Activated CD8-positive, alpha-beta memory T cell treated with anti-CD3 and anti-CD28 coated beads, Interleukin-2, amount 50 U/mL, for 4 hours (primary cell): Measurements from ENCODE around the gene PCED1B.
A peak's percentile ranks its signal among the peaks of the same experiment; 100 is the strongest.
"Not testable (repeated sequence)": the region's sequence is repeated elsewhere in the genome, so short reads cannot be mapped to it uniquely, and the experiment has no call there.

Experiments
- DNase-seq: peaks from one replicate; pipeline ENCODE4 v3.0.0-alpha.2; 2020

PCED1B gene

DNA sequence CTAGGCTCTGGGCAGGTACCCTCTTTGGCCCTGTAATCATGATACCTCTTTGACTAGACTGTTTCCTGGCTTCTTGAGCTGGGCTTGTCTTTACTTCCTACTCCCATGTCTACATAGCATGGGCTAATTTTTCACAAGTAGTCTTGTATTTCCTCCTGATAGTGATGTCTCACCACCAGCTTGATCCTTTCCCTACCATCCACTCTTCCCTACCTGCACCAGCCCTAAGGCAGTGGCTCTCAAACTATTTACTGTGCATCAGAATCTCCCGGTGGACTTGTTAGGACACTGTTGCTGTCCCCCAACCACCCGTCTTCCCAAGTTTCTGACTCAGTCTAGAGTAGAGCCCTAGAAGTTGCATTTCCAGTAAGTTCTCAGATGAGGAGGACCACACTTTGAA is 163.0 kb downstream of the PCED1B start:
- no peak for DNase-seq

DNA sequence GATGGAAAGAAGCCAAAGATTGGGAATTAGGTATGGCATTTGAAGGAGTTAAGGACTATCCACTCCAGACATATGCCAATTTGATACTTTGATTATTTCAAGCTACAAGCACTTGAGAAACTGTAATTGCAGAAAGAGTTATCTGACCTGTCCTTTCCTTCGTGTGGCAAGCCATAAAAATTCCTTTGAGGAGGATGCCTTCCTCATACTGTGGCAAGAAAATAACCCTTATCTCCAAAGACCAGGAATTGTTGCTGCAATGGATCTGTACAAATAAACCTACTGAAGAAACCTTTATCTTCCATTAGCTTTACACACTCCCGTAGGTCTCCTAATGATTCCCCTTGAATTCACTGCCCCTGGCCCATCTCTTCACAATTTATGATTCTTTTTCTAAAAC is 165.4 kb downstream of the PCED1B start:
- DNase-seq, result no peak

- no peak for DNase-seq
Observed at GRCh38 chr12:47245623-47246022, 166.2 kb downstream of the PCED1B start.

GRCh38 chr12:47247418-47247817 is 168.0 kb downstream of the PCED1B start:
- DNase-seq, result no peak

- DNase-seq, result no peak
Observed at GRCh38 chr12:47249082-47249481, 169.7 kb downstream of the PCED1B start.

DNA sequence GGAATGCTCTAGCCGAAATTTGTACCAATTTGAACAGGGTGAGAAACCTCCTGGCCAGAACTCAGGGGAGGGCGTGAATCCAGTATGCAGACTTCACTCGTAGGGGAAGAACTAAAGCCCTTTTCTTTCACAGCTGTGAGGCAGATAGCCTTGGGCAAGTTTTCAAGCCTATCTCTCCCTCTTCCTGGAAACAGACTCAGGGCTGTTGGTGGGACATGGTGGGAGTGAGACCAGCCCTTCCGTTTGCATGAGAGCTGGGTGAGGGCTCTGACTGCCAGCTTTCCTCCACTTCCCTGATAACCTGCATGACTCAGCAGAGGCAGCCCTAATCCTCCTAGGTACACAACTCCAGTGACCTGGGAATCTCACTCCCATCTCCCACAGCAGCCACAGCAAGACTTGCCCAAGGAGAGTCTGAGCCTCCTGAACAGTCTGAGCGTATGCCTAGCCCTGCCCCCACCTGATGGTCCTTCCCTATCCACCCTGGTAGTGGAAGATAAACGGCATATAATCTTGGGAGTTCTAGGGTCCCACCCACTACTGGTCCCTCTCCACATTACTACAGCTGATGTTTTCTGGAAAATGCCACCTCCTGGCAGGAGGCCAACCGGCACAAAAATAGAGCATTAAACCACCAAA is 170.4 kb downstream of the PCED1B start:
- DNase-seq, result no peak

DNA sequence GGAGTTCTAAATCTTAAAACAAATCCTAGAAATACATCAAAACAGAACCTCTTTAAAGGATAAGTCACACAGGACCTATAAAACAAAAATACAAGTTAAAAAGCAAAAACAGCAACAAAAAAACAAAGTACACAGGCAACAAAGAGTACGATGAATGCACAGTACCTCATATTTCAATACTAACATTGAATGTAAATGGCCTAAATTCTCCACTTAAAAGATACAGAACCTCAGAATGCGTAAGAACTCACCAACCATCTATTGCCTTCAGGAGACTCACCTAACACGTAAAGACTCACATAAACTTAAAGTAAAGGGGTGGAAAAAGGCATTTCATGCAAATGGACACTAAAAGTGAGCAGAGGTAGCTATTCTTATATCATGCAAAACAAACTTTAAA is 172.5 kb downstream of the PCED1B start:
- no peak for DNase-seq

DNA sequence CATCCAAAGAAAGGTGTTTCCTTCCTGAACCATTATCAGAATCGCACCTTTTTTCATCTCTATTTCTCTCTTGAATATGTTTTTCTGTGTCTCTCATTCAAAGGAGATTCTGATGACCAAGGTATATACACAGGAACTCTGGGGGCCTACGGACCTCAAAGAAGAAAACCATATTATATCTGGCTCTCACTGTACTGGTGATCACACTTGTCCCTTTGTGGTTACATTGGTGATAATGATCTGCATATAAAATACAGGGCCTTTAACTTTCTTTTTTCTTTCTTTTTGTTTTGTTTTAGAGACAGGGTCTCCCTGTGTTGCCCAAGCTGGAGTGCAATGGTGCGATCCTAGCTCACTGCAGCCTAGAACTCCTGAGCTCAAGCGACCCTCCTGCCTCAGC is 185.5 kb downstream of the PCED1B start:
- DNase-seq, result no peak

DNA sequence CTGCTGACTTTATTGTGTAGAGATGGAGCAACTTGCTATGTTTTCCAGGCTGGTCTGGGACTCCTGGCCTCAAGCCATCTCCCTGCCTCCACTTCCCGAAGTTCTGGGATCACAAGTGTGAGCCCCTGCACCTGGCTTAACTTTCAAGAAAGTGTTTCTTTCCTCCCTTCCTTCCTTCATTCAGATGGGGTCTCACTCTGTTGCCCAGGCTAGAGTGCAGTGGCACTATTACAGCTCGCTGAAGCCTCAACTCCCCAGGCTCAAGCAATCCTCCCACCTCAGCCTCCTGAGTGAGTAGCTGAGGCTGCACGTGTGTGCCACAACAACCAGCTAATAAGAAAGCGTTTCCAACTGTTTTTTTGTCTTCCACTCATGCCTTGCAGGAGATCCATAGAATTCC is 186.0 kb downstream of the PCED1B start:
- no peak for DNase-seq

- DNase-seq, result no peak
Observed at GRCh38 chr12:47267571-47267970, 188.2 kb downstream of the PCED1B start.

GRCh38 chr12:47268501-47269454 is 189.4 kb downstream of the PCED1B start:
- no peak for DNase-seq

GRCh38 chr12:47269916-47270315 is 190.5 kb downstream of the PCED1B start:
- DNase-seq, result no peak

- no peak for DNase-seq
Observed at GRCh38 chr12:47270782-47271664, 191.6 kb downstream of the PCED1B start.

DNA sequence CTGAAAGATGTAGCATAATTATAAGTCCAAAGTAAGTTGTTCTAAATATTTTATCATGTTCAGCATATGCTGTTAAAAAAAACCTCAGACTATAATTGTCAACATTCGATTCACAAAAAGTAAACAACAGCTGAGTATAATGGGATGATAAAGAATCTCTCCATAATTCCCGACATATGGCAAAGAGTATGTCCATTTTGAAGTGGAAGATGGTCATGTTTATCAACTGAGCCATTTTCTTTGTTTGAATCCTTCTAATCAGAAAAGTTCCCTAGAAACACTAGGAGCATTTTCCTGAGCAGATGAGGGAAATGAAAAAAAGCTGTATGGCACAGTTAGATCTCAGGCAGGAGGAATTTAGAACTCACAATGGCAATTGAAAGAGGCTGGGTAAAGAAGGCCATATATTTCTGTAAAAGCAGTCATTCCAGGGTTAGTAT is 192.4 kb downstream of the PCED1B start:
- DNase-seq, result no peak

DNA sequence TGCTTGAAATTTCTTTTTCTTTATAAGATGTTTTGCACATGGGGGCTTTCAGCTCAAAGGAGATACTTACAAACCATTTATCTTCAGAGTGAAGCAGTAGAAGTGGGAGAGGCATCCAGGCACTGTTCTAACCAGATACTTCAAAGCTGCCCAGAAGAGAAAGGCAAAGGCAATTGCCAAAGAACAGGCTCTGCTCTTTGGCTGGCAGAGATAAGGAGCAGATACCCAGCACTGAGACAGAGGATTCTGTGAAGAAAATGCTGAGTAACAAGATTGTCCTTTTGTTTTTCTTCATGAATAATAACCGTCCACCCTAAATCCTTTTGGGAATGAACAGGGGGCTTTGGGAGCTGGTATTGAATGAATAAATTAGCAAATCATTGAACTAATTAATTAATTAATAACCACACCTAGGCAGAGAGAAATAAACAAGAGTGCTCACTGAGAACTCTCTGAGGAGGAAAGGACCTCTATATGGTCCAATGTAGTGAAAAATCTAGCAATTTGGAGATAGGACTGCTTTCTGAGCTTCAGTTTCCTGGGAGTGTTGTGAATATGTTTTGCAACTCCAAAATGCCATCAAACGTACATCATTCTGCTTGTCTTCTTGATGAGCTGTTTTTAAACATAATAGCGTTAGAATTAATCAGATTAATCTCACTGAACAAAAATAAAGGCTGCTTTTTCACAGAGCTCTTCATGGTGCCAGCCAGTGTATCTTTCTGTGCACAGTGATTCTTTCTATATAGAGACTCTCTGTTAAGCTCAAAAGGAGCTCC is 193.2 kb downstream of the PCED1B start:
- DNase-seq, result no peak

DNA sequence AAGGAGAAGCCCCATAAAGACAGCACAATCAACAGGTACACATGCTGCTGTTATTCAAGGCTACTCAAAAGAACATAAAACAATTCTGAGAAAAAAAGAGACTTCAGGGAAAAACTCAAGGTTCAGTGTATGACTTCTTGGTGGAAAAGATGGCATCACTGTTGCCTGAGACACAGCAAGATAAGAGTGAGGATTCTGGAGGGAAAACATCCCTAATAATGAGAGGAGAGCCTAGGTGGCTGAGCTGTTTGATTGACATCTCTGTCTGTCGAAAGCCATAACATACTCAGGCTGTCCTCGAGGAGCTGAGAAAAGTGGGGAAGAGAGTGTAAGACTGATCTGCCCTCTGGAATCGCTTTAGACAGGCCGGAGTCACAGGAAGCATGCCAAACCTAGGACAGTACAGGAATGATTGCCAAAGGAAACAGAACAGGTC is 193.8 kb downstream of the PCED1B start:
- DNase-seq, result no peak

DNA sequence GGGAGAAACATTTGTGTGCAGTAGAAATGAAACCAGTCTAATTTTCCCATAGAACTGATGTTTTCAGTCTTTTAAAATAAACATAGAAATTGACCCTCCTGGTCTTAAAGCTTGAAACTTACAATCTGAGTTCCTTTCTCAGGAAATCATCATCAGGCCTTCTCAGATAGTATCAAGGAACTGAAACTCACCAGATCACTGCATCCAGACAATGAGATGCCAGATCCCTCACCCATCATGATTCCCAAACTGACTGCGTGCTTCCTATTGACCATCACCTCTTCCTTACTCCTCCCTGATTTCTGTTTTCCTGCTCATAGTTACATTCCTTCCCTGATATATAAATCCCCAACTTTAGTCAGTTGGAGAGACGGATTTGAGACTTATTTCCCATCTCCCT is 195.3 kb downstream of the PCED1B start:
- DNase-seq, result no peak

DNA sequence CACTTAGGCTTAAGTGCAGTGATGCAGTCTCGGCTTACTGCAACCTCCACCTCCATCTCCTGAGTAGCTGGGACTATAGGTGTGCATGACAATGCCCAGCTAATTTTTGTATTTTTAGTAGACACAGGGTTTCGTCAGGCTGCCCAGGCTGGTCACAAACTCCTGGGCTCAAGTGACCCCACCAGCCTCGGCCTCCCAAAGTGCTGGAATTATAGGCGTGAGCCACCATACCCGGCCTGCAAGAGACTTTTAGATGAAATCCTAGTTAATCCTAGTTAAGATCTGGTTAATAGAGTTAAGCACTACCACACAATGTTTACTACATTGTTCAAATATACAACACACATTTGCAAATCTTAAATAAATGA is 196.8 kb downstream of the PCED1B start:
- DNase-seq, result no peak

DNA sequence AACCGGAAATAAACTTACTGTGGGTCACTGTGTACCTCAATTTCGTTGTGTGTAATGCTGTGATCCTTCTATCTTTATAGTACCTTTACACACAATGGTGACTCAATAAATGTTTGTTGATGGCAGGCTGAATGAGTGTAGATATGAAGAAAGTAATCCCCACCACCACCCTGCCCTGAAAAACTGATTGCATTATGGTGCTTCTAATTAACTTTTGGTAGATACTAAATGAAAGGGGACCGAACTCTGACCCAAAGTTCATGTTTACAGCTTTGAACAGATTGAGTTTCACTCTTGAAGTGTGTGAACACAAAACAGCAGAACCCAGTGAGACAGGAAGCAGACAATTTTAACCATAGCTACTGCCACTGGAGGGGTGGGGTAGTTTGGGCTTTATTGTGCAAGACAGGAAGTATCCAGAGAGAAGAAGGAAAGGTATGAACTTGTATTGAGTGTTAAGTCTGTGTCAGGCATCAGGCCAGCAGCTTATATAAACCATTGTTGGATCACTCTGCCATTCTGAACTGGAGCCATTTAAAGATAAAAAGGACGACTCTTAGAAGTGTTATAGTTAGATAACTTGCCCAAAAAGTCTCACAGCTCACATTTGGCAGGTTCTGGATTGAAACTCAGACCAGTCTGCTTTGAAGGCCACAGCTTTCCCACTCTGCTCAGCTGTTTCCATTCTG is 197.3 kb downstream of the PCED1B start:
- peak; percentile 35 for DNase-seq

- no peak for DNase-seq
Observed at GRCh38 chr12:47277972-47278448, 198.6 kb downstream of the PCED1B start.

- DNase-seq, result not testable (repeated sequence)
Observed at GRCh38 chr12:47279758-47280157, 200.3 kb downstream of the PCED1B start.
